ENCODE measurements around the gene ABAT.
A peak's percentile ranks its signal among the peaks of the same experiment; 100 is the strongest.
"Not testable (repeated sequence)": the region's sequence is repeated elsewhere in the genome, so short reads cannot be mapped to it uniquely, and the experiment has no call there.

The ABAT gene

DNA sequence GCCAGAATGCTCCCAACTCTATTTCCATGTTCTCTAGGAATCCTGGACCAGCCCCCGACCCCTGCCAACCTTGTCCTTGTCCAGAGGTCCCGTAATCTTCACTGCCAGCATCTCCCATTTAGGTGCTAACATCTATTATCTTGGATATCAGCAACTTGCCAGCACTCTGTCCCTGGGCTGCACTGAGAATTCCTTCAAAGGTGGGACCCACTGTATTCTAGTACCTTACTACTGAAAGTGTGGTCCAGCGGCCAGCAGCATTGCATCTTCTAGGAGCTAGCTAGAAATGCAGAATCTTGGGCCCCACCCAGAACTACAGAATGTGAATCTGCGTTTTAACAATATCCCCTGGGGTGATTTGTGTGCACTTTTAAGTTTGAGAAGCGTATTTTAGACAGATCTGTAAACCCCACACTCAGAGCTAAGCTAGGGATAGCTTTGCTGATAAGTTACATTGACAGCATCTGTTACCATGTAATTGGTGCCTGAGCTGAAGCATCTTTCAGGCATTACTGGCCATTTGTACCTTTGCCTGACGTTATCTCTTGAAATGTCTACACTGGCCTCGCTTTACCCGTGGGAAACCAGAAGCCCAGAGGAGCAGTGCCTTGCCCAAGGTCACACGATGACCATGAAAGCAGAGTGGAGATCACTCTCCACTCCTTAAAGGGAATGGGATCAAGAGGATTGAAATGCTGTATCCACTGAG lies 8.3 kb downstream of the ABAT start:
- no peak for DNase-seq

DNA sequence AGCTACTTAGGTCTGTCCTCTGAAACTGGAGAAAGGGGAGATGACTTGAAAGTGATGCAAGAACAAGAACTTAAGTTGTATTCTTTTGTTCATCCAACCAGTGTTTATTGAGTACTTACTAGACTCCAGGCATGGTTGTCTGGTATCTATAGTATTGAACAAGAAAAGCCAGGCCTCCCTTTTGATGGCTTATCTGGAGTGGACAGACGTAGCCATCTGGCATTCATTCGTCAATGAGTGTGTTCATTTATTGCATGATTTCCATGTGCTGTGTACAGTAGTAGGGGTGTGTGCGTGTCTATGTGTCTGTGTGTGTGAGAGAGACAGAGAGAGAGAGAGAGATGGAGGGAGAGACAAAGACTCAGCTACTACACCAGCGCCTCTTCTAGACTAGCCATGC lies 9.2 kb downstream of the ABAT start:
- DNase-seq, result no peak

DNA sequence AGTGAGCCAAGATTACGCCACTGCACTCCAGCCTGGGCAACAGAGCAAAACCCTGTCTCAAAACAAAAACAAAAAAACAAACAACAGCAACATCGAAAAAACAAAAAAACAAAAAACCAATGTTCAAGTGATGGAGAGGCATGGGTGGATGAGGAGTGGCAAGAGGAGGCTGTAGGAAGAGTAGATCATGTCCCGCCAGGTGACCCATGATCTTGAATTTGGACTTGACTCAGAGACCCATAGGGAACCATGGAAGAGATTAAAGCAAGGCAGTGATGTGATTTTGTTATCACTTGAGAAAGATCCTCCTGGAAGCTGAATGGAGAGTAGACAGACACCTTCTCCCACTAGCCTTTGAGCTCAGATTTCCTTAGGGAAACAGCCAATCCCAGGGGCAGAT lies 11.2 kb downstream of the ABAT start:
- no peak for DNase-seq

DNA sequence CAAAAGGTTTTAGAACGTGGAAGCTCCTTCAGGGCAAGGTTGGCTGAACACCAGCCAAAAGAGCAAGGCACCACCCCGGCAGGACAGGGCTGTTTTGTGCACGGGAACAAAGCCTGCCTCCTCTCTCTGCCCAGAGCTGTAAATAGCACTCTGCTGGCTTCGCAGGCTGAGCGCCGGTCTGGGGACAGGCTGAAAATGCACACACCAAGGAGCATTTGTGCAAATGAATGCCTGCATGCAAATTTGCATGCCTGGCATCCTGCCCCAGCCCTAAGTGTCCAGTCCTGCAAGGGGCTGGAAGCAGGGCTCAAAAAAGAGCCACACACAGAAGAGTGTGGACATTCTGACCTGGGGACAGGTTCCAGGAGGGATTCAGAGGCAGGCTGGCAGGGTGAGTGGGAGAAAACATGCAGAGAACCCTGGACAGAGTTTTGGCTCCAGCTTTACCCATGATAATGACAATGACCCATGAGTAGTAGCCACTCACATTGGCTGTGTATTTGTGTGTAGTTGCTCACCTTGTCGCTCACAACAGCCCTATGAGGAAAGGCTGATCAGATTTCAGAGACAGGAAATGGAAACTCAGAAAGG lies 11.7 kb downstream of the ABAT start:
- no peak for DNase-seq

DNA sequence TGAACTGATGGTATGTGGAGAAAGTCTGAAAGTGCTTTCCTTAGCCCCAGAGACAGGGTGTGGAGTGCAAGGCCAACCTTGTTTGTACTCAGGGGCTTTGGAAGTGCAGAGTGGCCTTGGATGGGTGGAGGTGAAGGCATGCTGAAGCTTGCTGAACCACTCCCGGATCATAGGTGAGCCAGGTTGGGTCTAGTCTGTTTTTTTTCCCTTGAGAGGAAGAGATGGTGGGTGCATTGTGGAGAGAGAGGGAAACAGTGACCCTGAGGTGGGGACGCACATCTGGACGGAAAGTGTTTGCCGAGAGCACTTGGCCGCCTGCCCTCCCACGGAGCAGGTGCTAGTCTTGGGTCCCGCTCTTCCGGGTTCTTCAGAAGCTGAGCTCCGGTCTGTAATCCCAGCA lies 12.5 kb downstream of the ABAT start:
- DNase-seq, result no peak

DNA sequence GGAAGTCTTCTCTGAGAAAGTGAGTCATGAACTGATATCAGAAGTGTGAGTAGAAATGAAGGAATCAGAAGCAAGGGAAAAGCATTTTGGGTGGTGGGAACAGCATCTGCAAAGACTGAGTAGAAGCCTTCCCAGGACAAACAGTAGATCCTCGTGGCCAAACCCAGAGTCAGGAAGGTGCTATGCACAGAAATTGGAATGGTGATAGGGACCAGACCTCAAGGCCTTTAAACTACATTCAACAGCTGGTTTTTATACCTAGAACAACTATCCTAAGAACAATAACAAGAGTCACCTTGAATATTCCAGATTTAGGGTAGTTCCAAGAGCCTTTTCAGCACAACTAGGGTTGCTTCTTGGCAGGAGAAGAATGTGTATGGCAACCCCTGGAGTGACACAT lies 15.3 kb downstream of the ABAT start:
- no peak for DNase-seq

DNA sequence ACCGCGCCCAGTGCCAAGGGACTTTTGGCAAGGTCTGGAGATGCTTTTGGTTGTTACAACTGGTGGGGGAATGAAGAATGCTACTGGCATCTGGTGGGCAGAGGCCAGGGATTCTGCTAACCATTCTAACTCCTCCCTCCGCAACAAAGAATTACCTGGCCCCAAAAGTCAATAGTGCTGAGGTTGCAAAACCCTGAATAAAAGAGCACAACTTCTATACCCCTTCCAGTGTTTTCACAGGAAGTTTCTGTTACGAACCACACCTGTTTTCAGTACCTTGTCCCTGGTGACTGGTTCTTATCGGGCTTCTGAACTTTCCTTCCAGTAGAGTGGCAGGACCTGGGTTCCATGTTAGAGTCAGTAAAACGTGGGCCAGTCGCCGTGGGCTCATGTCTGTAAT lies 17.3 kb downstream of the ABAT start:
- DNase-seq, result no peak

DNA sequence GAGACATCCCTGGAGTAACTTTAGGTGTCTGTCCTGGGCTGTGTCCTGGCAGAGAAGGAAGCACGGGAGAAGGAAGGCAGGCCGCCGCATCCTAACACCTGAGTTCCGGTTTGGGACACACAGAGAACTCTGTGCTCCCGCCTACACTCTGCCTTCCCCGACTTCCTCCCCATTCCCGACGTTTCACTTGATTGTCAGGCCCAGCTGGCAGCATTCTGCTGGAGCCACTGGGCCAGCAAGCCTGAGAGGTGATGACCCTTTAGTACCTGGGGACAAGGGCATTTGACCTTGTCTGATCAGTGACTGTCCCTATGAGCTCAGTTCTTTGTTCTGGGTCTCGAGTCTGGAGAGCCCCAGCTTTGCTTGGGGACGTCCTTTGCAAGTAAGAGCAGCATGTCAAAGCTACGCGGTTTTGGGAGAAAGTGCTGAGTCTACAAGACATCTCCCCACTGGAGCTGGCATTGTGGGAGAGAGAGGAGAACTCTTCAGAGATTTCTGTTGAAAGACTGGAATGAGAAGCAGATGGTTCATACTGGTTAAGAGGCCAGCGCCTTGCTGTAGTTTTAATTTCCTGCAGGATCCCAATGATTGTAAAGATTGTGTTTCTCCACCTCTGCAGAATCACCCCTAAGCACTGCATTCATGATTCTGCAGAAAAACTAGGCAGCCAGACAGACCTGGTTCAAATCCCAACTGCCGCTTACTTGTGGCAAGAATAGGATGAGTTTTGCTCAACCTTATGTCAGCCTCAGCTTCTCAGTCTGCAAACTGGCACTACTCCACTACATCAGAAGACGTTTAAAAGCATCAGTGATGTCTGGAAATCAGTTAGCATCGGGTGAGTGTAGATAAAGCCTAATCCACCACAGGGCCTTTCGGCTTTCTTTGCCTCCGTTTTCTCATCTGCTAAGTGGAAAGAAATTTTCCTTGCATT lies 20.6 kb downstream of the ABAT start:
- no peak for DNase-seq

DNA sequence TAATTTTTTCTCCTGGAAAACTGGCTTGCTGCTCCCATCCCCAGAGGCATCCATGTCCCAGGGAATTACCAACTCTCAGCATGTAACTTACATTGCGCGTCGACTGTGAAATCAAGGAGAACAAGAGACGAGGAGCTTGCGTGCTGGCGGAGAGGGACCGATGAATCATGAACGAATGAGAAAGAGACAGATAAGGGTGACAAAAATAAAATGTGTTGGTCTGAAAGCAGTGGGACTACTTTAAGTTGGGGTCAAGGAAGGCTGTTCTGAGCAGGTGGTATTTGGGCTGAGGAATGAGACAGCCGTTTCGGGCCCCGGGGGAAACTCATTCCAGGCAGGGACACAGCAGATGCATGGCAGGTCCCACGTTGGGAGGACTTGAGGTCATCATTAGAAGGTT lies 22.5 kb downstream of the ABAT start:
- no peak for DNase-seq

DNA sequence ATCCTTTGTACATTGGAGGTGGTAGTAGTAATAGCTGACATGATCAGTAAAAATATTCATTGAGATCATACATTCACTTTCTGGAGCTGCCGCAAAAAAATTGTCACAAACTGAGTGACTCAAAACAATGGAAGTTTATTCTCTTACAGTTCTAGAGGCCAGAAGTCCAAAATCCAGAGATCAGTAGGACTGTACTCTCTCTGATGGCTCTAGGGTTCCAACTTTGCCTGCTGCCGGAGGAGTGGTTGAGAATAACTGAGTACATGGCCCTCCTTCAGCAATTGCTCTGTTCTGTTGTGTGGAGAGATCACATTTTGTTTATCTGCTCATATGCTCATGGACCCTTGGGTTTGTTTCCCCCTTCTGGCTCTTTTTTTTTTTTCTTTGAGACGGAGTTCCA lies 23.5 kb downstream of the ABAT start:
- no peak for DNase-seq

DNA sequence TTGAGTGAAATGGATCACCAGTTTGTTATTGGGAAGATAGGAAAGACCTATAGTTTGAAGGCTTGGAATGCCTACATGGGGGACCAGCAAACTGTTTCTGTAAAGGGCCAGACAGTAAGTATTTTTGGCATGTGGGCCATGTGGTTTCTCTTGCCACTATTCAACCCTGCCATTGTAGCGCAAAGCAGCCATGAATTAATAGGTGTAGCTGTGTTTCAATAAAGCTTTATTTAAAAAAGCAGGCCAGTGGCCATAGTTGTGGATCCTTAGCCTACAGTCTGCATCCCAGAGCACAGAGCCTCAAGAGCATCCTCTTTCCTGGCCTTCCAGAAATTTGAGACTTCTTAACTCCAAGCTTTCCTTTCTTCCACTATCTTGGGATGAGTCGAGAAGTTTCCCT lies 29.3 kb downstream of the ABAT start:
- DNase-seq, result no peak

DNA sequence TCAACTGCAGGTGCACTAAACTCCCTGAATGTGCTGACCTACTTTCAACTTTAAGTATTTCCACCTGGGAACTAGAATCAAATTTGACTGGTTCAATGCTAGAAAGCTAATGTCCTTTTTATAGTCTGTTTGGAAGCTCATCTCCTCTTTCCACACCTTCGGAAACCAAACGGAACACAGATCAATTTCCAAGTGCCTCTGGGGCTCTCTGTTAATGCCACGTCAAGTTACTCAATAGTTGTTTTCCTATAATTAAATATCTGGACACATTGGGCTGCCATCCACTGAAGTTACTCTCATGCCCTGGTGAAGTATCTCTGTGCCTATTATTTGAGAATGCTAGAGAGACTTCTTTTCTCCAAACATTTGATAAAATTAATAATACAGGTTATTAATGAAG lies 29.7 kb downstream of the ABAT start:
- no peak for DNase-seq

DNA sequence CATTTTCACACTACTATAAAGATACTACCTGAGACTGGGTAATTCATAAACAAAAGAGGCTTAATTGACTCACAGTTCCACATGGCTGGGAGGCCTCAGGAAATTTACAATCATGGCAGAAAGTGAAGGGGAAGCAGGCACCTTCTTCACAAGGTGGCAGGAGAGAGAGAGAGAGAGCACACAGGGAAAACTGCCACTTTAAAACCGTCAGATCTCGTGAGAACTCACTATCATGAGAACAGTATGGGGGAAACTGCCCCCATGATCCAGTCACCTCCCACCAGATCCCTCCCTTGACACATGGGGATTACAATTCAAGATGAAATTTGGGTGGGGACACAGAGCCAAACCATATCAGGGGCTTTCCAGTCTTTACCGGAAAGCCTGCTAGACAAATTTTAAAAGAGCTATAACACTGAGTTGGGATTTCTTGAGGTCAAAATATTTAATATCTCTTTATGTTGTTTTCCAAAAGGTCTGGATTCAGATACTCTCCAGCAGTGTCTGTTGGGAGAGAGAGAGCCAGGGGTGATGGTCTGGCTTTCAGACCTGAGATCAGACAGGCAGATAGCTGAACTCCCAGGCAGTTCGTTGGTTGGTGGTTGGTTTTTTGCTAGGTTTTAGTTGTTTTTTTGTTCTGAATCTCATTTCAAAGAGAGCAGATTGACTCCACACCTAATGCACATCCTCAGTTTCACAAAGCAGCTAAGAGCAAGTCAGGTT lies 30.8 kb downstream of the ABAT start:
- not testable (repeated sequence) for DNase-seq

DNA sequence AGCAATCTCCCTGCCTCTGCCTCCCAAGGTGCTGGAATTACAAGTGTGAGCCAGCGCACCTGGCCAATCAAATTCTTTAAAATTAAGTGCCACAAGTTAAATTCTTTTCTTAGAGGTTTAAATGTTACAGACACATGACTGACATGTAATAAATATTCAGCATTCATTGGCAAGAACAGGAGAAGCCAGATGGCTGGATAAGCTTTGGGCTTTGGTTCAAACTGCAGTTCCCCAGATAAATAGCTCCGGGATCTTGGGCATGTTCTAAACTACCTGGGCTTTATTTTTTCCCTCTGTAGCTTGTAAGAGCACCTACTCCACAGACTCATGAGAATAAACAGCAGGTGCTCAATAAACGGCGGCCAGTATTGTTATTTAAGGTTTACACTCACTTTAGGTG lies 34.1 kb downstream of the ABAT start:
- no peak for DNase-seq

DNA sequence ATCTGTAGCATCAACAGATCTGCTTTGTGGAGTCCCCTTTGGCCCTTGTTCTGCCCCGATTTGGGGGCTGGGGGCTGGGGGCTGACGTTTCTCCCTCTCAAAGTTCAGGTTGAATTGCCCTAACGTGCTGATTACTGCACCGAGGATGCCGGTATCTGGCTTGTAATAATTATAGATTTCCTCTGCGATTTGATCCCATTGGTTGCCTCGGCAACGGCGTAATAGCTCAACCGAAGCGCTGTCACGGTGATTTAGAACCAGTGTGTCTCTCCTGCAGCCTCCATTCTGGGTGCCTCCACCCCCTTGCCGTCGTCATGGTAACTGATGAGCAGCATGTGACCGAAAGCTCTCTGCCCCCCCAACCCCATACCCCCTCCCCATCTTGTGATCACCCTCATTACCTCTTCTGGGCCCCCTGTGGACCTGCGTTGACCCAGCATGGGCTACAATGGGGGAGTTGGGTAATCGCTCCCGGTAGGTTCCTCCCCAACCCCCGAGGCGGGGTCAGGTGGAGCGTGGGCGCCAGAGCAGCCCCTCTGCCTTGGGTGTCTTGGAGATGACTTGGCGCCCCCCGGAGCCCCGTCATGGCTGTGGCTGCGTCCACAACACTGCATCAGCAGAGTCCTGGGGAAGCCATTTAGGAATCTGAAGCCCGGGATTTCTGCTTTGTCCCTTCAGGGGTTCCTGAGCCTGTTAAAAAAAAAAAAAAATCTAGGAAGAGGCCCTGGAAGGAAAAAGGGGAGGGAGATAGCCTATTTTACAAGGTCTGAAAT lies 38.4 kb downstream of the ABAT start:
- no peak for DNase-seq

DNA sequence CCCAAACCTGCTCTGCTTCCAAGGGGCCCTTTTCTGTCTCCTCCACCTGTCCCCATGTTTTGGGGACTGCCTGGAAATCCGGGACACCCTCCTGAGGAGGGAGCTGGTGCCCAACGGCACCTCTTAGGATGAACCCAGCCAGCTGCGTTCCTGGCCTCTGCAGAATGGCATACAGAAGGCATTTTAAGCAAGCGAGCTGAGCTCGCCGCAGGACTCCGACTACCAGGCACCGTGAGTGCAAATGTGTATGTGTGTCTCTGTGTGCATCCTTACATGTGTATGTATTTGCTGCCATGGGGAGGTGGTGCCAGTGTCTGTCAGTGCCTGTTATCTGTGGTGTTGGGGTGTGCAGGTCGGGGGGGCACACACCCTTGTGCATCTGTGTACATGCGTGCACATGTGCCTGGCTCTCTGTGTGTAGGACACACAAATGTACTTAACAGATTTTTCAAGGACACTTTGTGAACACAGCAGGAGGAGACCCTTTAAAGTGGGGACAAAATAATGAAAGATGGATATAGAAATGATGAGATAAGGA lies 39.3 kb downstream of the ABAT start:
- peak; percentile 3 for DNase-seq

DNA sequence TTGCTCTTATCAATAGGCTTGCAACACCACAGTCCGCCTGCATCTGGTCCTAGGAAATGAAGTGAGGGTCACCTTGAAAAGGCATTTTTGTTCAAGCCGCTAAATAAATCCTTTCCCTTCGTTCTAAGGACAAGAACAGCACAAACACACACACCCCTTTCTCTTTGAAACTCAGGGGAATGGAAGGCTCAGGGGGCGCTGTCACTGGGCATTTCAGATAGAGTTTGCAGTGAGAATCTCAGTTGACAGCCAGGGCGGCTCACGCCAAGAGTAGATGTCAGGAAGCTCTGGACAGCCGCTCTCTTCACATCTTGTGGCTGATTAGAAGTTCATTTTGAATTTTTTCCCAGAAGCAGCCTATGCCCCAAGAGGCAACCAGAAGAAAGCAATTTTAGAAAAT lies 39.8 kb downstream of the ABAT start:
- DNase-seq, result no peak

DNA sequence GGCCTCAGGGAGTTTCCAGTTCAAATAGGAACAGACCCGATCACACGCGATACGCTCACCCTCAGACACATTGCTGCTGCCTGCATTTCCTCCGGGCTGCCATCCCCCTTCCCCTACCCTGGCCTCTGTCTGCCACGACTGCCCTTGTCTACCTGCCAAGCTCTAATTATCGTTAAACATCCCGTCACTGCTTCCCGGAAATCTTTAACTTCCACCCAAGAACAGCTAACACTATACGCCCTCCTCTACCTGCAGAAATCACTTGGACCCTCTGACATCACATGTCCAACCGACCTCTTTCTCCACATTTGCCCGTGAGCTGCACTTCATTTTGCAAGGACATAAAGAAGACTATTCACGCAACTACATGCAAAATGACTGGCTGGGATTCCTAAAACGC lies 40.4 kb downstream of the ABAT start:
- DNase-seq, result no peak

DNA sequence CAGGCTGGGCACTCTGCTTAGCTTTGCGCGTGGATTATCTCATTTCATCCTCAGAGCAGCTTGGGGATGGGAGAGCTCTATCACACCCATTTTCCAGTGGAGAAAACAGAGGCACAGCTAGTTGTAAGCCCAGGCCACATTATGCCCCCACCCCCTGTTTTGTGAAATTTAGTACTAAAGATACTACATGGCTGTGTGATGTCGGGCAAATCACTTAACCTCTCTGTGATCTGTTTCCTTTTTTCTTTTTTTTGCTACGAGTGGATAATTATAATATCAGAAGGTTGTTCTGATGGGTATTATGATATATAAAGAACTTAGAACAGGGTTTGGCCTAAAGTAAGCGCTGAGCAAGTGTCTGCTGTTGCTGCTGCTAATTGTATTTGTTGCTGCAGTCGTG lies 41.6 kb downstream of the ABAT start:
- DNase-seq, result no peak

DNA sequence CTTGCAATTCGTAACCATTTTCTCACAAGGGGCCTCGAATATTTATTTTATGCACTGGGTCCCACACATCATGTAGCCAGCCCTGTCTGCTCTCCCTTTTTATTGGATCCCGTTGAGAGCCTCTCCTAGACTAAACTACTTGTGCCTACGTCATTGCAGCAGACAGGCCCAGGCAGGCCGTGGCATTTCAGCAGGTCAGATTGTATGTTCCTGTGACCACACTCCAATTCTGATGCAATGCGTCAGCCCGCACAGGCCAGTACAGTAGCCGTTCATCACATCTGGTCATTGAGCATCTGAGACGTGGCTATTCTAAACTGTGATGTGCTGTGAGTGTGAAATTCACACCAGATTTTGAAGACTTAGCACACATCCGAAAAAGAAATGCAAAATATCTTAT lies 42.2 kb downstream of the ABAT start:
- no peak for DNase-seq

DNA sequence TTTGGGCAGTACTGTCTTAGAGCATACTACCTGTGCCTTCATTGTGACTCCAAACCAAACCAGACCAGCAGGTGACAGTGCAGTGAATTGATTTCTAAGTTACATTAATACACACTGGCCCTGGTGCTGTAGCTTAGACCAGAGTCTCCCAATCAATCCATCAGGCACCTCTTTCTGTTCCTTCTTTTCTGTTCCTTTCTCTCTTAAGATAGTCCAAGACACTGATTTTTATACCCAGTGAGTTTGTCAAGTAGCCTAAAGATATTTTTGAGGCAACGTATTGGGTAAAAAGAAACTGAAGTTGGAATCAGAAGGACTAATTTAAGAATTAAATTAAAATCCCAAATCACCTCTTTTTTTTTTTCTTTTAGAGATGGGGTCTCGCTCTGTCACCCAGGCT lies 43.1 kb downstream of the ABAT start:
- no peak for DNase-seq

DNA sequence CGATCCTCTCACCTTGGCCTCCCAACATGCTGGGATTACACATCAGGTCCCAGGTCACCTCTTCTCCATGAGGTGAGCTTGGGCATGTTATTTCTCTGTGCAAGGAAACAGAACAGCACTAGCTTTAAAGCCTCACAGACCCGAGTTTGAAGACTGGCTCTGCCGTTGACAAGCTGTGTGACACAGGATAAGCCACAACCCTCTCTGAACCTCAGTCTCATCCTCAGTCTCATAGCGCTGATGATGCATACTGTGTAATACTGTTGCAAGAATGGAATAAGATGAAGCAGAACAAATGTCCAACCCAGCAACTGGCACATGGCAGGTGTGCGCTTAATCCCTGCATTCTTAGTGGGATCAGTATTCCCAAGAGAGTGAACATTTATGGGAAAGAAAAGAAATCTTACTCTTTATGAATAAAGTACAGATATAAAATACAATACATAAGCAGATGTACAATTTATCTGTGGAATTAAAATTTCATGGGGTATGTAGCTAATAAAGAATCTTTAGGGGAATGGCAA lies 43.5 kb downstream of the ABAT start:
- DNase-seq, result no peak

Measured in fibroblast of skin of right quadriceps (primary cell).